GM21447 (cell line): ENCODE measurements around the gene SGCB.
A peak's percentile ranks its signal among the peaks of the same experiment; 100 is the strongest.
"Not testable (repeated sequence)": the region's sequence is repeated elsewhere in the genome, so short reads cannot be mapped to it uniquely, and the experiment has no call there.

Source experiments
- ATAC-seq: cut with Tn5 transposase; IDR thresholded peaks from one replicate; pipeline ENCODE4 v1.9.1; 2021; ENCODE audit not compliant: unreplicated experiment

SGCB gene, protein sequence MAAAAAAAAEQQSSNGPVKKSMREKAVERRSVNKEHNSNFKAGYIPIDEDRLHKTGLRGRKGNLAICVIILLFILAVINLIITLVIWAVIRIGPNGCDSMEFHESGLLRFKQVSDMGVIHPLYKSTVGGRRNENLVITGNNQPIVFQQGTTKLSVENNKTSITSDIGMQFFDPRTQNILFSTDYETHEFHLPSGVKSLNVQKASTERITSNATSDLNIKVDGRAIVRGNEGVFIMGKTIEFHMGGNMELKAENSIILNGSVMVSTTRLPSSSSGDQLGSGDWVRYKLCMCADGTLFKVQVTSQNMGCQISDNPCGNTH

DNA sequence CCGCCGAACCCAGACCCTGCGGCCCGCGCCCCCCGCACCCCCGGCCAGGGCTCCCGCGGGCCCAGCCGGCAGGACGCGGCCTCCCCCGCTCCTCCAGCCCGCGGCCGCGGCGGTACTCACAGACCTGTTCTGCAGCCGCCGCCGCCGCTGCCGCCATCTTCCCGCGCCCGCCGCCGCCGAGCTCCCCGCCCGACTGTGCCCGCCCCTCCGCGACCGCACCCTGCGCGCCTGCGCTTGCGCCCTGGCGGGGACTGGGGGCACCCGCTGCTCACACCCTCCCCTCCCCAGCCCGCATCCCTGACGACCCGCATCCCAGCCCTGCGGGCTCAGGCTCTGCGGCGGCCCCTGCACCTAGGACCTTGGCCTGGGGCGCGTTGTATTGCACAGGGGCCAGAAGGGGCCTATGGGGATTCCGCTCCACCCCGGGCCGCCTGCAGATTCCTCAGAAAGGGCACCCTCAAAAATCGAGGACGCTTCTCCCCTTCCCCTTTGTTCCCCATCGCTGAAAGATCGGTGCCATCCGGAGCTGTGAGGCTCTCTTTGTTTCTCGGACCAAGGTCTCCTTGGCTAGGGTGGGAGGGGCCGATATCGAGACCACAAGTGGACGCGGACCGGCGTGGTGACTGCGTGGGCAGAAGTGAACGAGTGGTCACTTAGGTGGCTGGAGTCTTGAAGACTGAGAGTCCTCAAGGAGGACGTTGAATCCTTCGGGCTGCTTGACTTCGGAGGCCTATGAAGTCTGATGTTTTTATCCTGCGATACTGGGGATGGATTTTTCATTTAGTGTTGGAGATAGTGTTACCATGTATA, at the start of gene SGCB:
Gene SGCB (minus strand): TSS at position 197 of the 810 bp plus-strand sequence. CDS start 40 bp downstream, at position 157.
- peak; percentile 91 for ATAC-seq

DNA sequence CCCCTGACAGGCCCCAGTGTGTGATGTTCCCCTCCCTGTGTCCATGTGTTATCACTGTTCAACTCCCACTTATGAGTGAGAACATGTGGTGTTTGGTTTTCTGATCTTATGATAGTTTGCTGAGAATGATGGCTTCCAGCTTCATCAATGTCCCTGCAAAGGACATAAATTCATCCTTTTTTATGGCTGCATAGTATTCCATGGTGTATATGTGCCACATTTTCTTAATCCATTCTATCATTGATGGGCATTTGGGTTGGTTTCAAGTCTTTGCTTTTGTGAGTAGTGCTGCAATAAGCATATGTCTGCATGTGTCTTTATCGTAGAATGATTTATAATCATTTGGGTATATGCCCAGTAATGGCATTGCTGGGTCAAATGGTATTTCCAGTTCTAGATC, 48.3 kb upstream of the SGCB start:
- ATAC-seq = not testable (repeated sequence)

DNA sequence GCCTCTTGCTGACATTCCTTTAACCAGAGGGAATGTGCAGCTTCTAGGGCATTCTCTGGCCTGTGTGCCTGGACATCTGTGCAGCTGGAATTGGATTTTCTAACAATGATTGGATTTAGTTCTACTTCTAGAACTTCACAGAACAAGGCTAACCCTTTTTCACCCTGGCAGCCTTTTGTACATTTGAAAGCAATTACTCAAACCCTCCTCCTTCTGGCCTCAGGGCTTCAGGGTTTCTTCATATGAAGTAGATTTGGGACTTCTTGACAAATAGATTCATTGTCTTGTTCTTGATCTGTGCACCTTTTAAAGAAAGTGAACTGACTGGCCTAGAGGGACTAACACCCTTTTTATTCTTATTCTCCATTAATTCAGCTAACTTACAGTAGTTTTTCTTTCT, 43.1 kb upstream of the SGCB start:
- ATAC-seq = no peak

DNA sequence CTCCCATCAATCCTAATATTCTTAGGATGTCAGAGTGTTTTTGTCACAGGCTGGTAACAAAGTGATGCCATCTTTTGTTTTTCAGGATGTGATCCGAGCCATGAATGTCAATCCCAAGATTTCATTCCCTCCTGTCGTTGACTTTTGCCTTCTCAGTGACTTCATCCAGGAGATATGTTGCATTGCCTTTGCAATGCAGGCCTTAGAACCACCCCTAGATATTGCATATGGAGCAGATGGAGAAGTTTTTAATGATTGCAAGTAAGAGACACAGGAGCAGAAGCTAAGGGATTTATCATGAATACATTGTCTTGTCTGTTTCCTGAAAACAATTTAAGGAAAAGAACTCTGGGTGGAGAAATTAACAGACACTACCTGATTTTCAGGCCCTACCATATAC, 41.6 kb upstream of the SGCB start:
- ATAC-seq = no peak

DNA sequence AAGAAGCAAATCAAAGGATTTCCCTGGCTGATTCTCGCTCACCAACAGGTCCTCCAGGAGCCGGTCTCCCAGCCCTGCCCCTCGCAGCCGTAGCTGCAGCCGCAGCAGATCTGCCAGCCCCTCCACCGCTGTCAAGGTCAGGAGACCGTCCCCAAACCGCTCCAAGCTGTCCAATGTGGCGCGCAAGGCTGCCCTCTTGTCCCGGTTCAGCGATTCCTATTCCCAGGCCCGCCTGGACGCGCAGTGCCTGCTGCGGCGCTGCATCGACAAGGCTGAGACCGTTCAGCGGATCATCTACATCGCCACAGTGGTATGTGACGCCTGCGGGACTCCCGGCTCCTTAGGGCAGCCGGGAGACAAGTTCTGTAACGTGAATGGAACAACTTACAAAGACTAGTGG, 38.6 kb upstream of the SGCB start:
- ATAC-seq = no peak

DNA sequence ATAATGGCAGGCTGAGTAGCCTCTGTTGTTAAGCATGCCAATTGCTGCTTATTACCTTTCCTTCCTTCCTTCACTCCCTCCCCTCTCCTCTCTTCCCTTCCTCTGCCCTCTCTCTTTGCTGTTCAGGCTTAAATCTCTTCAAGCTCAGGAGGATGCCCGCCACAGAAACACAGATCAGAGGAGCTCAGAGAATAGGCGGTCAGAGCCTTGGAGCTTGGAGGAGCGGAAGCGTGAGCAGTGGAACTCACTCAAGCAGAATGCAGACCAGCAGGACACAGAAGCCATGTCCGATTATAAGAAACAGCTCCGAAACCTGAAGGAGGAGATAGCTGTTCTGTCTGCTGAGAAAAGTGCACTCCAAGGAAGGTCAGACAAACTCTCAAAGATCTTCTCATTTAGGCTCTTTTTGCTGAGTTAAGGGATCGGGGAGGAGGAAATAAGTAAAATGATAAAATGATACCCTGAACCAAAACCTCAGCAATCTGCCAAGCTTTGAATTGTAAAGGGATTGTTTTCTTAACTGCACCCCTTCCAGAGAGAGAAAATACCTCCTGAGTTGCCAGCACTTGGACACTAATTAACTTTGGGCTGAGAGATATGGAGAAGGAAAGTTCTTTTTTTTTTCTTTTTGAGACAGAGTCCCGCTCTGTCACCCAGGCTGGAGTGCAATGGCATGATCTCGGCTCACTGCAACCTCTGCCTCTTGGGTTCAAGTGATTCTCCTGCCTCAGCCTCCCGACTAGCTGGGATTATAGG, 33.9 kb upstream of the SGCB start:
- no peak for ATAC-seq

DNA sequence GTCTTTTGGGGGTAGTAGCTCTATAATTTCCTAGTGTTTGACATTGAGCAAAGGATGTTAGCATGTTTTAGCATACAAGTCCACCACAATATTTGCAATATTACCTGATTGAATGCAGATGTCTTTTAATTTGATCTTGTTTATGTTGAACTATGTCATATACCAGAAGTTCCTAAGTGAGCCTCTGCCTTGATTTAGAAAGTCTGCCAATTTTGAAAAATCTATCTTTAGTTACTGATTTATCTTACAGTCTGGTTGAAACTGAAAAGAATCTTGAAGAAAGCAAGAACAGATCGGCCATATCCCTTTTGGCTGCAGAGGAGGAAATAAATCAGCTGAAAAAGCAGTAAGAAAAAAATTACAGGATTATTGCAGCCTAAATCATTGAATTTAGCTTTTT, 31.5 kb upstream of the SGCB start:
- no peak for ATAC-seq

DNA sequence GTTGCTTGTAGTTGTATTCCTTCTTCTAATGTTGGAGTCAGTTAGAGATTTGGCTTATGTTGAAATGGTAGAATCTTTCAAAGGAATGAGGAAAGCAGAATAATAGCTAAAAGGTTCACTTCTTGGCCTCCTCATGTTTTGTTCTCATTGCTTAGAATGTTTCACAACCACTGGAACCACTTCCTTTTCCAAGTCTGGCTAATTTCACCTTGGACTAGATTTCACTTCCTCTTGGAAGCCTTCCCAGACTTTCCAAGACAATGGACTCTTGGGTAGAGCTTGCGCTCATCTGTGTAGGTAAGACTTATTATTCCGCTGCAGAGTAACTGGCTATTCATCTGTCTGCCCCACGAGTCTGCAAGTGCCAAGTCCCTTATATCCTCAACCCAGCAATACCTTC, 21.3 kb upstream of the SGCB start:
- ATAC-seq = no peak

DNA sequence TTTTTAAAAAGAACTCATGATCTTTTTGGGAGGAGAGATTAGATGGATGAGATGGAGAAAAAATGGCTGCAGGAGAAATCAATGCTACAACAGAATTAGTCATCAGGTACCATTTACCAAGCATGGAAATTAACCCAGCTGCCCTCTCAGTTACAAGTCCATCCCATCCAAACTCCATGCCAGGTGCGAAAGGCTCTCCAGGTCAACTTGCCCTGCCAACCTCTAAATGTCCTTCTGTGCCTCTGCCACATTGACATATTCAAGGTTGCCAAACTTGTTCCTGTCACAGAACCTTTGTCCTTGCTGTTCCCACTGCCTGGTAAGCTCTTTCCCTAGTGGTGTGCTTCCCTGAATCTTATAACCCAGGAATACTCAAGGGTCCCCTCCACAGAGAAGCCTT, 20.2 kb upstream of the SGCB start:
- no peak for ATAC-seq

DNA sequence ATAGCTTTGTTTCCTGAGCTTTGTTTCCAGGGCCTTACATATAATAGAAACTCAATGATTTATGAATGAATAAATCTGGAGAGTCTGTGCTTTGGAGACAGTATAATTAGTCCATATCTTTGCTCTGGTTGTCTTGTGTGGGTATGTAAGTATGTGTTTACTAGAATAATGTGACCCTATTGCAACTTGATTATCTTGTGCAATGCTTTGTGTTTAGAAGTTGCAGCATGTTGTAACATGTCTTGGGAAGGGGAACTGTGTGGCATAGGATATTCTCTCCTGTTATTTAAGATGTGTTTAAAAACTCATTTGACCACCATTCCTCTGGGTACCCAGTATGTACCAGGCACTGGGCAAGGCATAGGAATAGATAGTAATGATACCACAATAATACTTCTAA, 19.1 kb upstream of the SGCB start:
- no peak for ATAC-seq

DNA sequence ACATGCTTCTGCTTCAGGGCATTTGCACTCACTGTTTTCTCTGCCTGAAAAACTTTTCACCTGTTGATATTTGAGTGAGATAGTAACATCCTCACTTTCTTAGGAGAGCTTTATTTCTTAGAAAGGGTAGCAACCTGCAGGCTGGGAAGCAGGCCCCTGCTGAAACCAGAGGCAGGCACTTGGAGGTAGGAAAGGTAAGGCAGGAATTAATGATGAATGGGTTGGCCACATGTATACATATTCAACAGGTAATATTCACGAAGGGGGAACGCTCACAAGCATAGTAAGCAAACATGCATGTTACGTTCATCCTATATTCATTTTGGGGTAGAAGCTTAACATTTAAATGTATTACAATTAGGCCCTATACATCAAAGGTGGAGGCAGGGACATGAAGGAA, 16.2 kb upstream of the SGCB start:
- no peak for ATAC-seq

DNA sequence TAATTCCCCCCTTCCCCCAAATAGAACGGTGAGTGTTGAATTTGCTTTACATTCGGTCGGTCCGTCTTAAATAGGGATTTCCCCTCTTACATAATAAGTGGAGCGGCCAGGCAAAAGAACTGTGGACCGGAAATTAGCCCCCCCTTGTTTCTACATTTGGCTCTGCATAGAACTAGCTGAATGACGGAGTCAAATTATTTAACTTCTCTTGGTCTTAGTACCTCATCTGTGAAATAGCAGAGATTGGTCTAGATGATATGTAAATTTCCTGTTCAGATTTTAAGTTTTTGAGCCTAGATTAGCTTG, 14.3 kb upstream of the SGCB start:
- peak; percentile 50 for ATAC-seq

DNA sequence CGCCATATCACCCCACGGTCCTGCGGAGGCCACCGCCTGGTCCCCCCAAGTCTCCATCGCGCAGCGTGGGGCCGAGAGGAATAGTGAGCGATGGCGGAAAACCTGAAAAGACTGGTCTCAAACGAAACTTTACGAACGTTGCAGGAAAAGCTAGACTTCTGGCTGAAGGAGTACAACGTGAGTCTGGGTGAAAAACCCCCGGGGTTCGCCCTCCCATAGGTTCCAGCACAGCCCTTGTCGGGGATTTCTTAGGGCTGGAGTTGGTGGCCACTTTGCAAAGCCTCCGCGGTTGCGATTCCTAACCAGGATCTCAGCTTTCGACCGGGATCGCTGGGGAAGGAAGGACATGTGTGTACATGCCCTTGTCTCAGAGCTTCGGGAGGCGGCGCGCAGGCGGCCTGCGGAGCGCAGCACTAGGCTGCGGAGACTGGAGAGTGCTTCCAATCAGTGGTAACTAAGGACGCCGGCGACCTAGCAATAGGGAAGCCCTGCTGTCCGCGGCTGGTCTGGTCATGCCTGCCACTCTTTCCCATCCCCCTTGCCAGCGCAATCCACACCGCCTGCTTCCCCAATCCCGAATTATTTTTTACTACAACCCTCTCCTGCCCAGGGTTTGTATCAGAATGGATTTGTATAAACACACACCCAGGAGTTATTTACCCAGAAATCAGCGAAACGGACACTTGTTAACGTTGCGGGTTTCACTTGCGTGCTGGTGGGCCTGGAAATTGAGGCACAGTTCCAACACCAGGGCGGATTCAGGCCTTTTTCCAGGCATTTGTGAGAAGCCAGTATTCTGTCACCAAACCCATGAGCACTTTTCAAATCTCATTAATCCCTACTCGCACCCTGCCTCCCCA, 13.7 kb upstream of the SGCB start:
- peak; percentile 70 for ATAC-seq

DNA sequence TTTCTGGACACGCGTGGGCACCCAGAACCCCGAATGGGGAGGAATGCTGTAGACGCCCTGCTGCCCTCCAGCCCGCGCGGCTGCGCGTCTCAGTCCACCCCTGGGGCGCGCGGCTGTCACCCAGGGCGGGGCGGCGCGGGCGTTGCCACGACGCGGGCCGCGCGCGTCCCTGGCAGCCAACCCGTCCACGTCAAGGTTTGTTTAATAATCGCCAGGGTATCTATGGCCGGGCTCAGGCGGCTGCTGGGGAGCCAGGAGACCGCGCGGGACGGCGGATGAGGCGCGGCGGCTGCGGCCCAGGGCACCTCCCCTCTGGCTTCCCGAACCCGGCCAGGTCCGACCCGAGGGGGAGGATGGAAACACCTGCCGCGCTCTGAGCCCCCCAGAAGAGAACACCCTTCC, 13.1 kb upstream of the SGCB start, which contains the start of gene SPATA18:
Gene SPATA18 (plus strand): TSS at position 92 of the 402 bp plus-strand sequence. CDS start 401 bp downstream, outside the sequence.
- peak; percentile 36 for ATAC-seq

DNA sequence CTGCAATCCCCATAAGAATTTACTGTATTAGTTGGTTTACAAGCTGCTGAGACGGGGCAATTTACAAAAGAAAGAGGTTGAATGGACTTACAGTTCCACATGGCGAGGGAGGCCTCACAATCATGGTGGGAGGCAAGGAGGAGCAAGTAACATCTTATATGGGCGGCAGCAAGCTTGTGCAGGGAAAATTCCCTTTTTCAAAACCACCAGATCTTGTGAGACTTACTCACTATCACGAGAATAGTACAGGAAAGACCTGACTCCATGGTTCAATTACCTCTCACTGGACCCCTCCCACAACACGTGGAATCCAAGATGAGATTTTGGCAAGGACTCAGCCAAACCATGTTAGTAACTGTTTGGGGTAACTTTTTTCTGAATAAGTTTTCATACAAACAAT, 11.2 kb upstream of the SGCB start:
- ATAC-seq = no peak

DNA sequence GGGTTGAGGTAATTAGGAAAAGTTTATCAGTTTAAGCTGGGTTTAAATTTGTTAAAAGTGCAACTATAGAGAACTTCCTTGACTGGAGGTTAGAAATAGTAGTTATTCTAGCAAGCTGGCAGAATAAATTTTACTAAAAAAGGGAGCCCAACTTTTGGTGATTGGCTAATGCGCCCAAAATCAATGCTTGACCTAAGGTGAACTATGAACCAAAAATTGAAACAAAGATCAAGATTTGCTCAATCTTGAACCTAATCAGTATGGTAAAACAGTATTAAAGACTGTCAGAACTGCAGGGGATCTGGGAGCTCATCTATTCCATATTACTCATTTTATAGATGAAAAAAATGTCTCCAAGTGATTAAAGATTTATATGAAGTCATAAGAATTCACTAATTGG, 6.9 kb upstream of the SGCB start:
- no peak for ATAC-seq

DNA sequence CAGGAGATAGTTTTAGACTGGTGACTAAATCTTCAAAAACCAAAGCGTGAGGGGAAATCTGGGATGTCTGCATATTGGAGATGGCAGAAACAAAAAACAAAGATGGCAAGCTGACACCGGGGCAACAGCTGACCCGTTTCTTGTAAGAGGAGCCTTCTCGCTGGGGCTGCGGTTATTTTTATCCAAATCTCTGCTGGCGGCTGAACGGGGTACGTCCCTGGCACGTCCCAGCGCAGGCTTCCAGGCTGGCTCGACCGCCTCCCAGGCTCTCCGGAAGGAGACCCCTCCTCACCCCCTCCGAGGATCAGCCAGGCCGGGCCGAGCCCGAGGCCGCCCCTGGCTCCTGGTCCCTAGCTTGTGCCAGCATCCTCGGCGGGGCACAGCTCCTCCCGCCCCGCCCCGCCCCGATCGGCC, 403 bp downstream of the SGCB start:
- peak; percentile 62 for ATAC-seq

DNA sequence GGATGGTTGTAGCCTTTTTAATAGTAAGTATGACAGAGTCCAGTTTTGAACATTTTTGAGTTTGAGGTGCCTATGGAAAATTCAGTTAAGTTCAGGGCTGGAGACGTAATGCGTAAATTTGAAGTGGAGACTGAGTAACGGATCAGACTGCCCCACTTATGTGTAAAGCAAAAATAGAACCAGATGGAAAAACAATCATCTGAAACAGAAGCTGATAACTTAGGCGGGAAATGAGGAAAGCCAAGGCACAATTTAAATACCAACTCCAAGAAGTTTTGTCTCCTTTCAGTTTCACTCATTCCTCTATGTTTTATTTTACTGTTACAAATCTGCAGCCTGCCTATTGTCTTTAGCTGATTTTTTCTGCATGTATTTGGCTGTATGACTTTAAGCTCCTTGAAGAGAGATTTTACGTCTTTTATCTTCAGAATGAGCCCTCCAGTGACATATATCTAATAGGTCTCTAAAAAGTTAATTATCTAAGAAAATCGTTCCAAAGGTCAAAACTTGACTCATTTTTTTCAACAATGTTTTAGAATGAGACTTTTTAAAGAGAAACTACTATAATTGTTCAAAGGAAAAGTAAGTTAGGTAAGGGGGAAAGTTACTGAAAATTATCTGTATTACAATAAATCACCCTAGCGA, 1.1 kb downstream of the SGCB start:
- ATAC-seq = no peak

DNA sequence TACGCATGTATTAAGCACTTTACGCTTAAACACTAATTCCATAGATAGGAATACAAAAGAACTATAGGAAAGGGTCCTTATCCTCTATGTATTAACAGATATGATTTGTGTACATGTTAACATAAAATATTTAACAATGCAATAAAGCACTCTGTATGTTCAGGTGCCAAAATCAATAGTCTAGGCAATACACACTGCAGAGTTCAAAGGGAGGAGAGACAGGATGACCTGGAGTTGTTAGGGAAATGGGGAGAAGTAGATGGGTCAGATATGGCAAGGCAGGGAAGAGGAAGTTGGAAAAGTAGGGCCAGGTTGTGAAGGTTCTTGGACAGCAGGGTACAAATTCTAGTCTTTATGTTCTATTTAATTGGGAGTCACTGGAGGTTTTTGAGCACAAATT, 2.9 kb downstream of the SGCB start:
- no peak for ATAC-seq

DNA sequence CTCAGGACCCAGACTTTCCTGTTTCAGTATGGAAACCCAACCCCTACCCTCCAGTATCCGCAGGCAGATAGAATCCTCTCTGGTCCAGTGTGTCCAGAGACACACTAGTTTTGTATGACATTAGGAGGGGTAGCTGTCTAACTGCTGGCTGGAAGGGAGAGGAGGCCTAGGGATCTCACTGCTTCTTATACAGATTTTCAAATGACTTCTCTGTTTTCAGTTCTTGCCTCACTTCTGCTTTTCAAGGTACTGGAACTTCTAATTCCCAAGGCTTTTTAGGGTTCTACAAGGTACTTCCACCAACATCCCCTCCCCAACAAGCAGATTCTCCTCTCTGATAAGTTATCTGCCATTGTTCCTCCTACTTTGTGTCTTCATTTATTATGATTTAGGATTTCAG, 6.1 kb downstream of the SGCB start:
- no peak for ATAC-seq
